Trophoblast cell (in vitro differentiated cells and primary cell): ENCODE measurements around the gene HSPA12B.
A peak's percentile ranks its signal among the peaks of the same experiment; 100 is the strongest.

Experiments used
- DNase-seq, 2 donors: peaks; one replicate each; pipeline ENCODE4 v3.0.0-alpha.2; 2016
- H2AFZ ChIP-seq: 2 replicates; pipeline ENCODE4 v1.6.1; 2013; ENCODE audit warnings: low read length, moderate library complexity, mild to moderate bottlenecking; ENCODE audit not compliant: insufficient read depth, poor library complexity
- H2AK5ac ChIP-seq: 2 replicates; pipeline ENCODE4 v1.6.1; 2013; ENCODE audit warnings: mild to moderate bottlenecking, low read length
- H2BK120ac ChIP-seq: 2 replicates; pipeline ENCODE4 v1.6.1; 2013; ENCODE audit warnings: low read length, mild to moderate bottlenecking, moderate library complexity; ENCODE audit not compliant: insufficient read depth, poor library complexity
- H2BK12ac ChIP-seq: 2 replicates; pipeline ENCODE4 v1.6.1; 2013; ENCODE audit warnings: mild to moderate bottlenecking, low read length, moderate library complexity
- H2BK5ac ChIP-seq: 2 replicates; pipeline ENCODE4 v1.6.1; 2013; ENCODE audit warnings: low read length, low read depth, moderate library complexity, mild to moderate bottlenecking; ENCODE audit not compliant: poor library complexity
- H3K14ac ChIP-seq: 2 replicates; pipeline ENCODE4 v1.6.1; 2013; ENCODE audit warnings: mild to moderate bottlenecking, low read length
- H3K18ac ChIP-seq: 2 replicates; pipeline ENCODE4 v1.6.1; 2013; ENCODE audit warnings: mild to moderate bottlenecking, low read length
- H3K23ac ChIP-seq: 2 replicates; pipeline ENCODE4 v1.6.1; 2013; ENCODE audit warnings: low read length
- H3K27ac ChIP-seq: 2 replicates; pipeline ENCODE4 v1.5.1; 2013; ENCODE audit warnings: low read depth, mild to moderate bottlenecking, inconsistent platforms, low read length, moderate library complexity
- H3K27me3 ChIP-seq: 2 replicates; pipeline ENCODE4 v1.6.1; 2013; ENCODE audit warnings: inconsistent platforms, mild to moderate bottlenecking, low read length, moderate library complexity; ENCODE audit not compliant: insufficient read depth
- H3K36me3 ChIP-seq, 2 experiments: 1 replicate in 1 of 2; 2 replicates in 1 of 2; pipeline ENCODE4 v1.6.1; 2013; ENCODE audit warnings: low read length in 2 of 2, mild to moderate bottlenecking in 2 of 2, moderate library complexity in 1 of 2; ENCODE audit not compliant: insufficient read depth in 2 of 2, control insufficient read depth in 1 of 2
- H3K4ac ChIP-seq: 2 replicates; pipeline ENCODE4 v1.6.1; 2013; ENCODE audit warnings: low read depth, mild to moderate bottlenecking, low read length, moderate library complexity
- H3K4me1 ChIP-seq, 2 experiments: 1 replicate in 1 of 2; 2 replicates in 1 of 2; pipeline ENCODE4 v1.6.1; 2013; ENCODE audit warnings: low read length in 2 of 2, mild to moderate bottlenecking in 2 of 2, moderate library complexity in 1 of 2; ENCODE audit not compliant: insufficient read depth in 2 of 2, control insufficient read depth in 1 of 2
- H3K4me2 ChIP-seq: 2 replicates; pipeline ENCODE4 v1.6.1; 2013; ENCODE audit warnings: inconsistent platforms, mild to moderate bottlenecking, low read length, moderate library complexity
- H3K4me3 ChIP-seq: 2 replicates; pipeline ENCODE4 v1.5.1; 2013; ENCODE audit warnings: mild to moderate bottlenecking, low read depth, low read length, inconsistent platforms
- H3K79me1 ChIP-seq: one replicate; pipeline ENCODE4 v1.6.1; 2013; ENCODE audit warnings: low read length
- H3K79me2 ChIP-seq: 2 replicates; pipeline ENCODE4 v1.6.1; 2013; ENCODE audit warnings: low read length, mild to moderate bottlenecking; ENCODE audit not compliant: control insufficient read depth, insufficient read depth, poor library complexity
- H3K9ac ChIP-seq: 2 replicates; pipeline ENCODE4 v1.6.1; 2013; ENCODE audit warnings: mild to moderate bottlenecking, low read length
- H3K9me3 ChIP-seq: 2 replicates; pipeline ENCODE4 v1.6.1; 2013; ENCODE audit warnings: low read depth, mild to moderate bottlenecking, control low read depth, inconsistent platforms, low read length; ENCODE audit not compliant: insufficient read depth
- H4K12ac ChIP-seq: 2 replicates; pipeline ENCODE4 v1.6.1; 2013; ENCODE audit warnings: low read depth, mild to moderate bottlenecking, low read length, moderate library complexity
- H4K8ac ChIP-seq: 2 replicates; pipeline ENCODE4 v1.6.1; 2013; ENCODE audit warnings: low read depth, mild to moderate bottlenecking, low read length, moderate library complexity
- H4K91ac ChIP-seq: one replicate; pipeline ENCODE4 v1.6.1; 2013; ENCODE audit warnings: low read depth, mild to moderate bottlenecking, low read length, moderate library complexity
- WGBS: extraction: QIAGEN DNeasy Blood & Tissue Kit; methylation state at CpG from one replicate; pipeline ENCODE4 v1.1.7; 2013; ENCODE audit warnings: missing lambda C conversion rate; ENCODE audit not compliant: insufficient read length, insufficient coverage; ENCODE audit errors: extremely low coverage; 5-methylcytosine and 5-hydroxymethylcytosine counted together

Gene HSPA12B

DNA sequence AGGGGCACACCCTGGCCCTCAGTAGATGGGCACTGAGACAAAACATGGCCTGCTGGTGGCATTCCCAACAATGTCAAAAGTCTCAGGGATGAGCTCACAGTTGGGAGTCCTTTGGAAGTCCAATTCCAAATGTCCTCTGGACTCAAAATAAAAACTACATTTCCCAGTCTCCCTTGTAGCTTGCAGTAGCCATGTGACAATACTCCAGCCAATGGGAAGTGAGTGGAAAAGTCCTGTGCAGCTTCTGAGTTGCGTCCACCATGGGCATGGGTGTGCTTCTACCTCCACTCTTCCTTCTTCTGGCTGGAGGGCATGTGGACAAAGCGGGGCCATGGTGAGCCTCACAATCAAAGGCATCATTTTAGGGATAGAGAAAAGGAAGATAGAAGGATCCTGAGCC, 44.8 kb upstream of the HSPA12B start:
- H3K4me2 ChIP-seq, result no peak overlapping the region
- no peak overlapping the region for H3K23ac ChIP-seq
- no peak overlapping the region for H2AFZ ChIP-seq
- no peaks in the 10 kb centered on the region for H3K27me3 ChIP-seq
- H4K91ac ChIP-seq, result no peak overlapping the region
- H3K4me3 ChIP-seq, result no peak overlapping the region
- no peak overlapping the region for H2BK120ac ChIP-seq
- H4K12ac ChIP-seq, result no peak overlapping the region
- H3K36me3 ChIP-seq, result no peaks in the 10 kb centered on the region
- H3K18ac ChIP-seq, result no peak overlapping the region
- WGBS, result no CpG with 5 or more reads among the region's 2 CpGs
- H3K4me1 ChIP-seq, result no peaks in the 10 kb centered on the region
- no peak overlapping the region for H3K27ac ChIP-seq
- H3K4ac ChIP-seq, result no peak overlapping the region
- no peak overlapping the region for H3K14ac ChIP-seq
- no peak overlapping the region for H3K9ac ChIP-seq
- DNase-seq, result peak in 1 of 2 donors; percentile 44
- no peak overlapping the region for H4K8ac ChIP-seq
- H2BK5ac ChIP-seq, result no peak overlapping the region
- H2AK5ac ChIP-seq, result no peak overlapping the region
- H2BK12ac ChIP-seq, result no peak overlapping the region
- H3K79me2 ChIP-seq, result no peaks in the 10 kb centered on the region
- no peaks in the 10 kb centered on the region for H3K9me3 ChIP-seq
- H3K79me1 ChIP-seq, result no peaks in the 10 kb centered on the region

DNA sequence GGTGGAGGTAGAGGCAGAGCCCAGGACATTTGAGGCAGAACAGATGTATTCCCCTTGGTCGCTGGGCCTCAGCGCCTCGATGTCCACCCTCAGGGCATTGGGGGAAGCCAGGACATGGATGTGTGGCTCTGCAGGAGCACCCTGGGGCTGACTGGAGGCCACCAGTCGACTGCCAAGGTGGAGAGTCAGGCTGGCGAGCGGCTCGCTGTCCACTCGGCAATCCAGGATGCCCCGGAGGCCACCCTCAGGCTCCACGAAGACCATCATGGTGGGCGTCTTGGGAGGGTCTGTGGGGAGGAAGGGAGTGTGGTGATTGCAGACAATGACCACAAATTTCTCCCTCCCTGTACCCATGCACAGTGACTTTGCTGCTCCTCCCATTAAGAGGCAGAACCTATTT, 42.5 kb upstream of the HSPA12B start:
- Histone ChIP-seq H2BK12ac (no peak overlapping the region), H3K4me3 (peak overlapping the region; percentile 42), H3K14ac (no peak overlapping the region), H4K8ac (no peak overlapping the region), H4K12ac (no peak overlapping the region), H3K4ac (no peak overlapping the region), H3K79me1 (no peaks in the 10 kb centered on the region), H2BK5ac (no peak overlapping the region), H3K18ac (no peak overlapping the region), H3K36me3 (no peaks in the 10 kb centered on the region), H2AFZ (no peak overlapping the region), H3K79me2 (no peaks in the 10 kb centered on the region), H2BK120ac (no peak overlapping the region), H3K27me3 (no peaks in the 10 kb centered on the region), H3K9ac (no peak overlapping the region), H3K4me2 (no peak overlapping the region), H3K4me1 (no peaks in the 10 kb centered on the region), H2AK5ac (no peak overlapping the region), H3K27ac (no peak overlapping the region), H3K9me3 (no peaks in the 10 kb centered on the region), H3K23ac (no peak overlapping the region), H4K91ac (no peak overlapping the region)
- no CpG with 5 or more reads among the region's 11 CpGs for WGBS
- no peak for DNase-seq

GRCh38 chr20:3690413-3690812, 42.1 kb upstream of the HSPA12B start:
- H3K23ac ChIP-seq, result no peak overlapping the region
- no peak overlapping the region for H3K27ac ChIP-seq
- H3K9ac ChIP-seq, result no peak overlapping the region
- no peaks in the 10 kb centered on the region for H3K27me3 ChIP-seq
- no peaks in the 10 kb centered on the region for H3K4me1 ChIP-seq
- H3K4ac ChIP-seq, result no peak overlapping the region
- H3K18ac ChIP-seq, result no peak overlapping the region
- H2BK12ac ChIP-seq, result no peak overlapping the region
- no peak overlapping the region for H2BK5ac ChIP-seq
- H3K14ac ChIP-seq, result no peak overlapping the region
- no peak overlapping the region for H4K12ac ChIP-seq
- no peaks in the 10 kb centered on the region for H3K9me3 ChIP-seq
- no peak overlapping the region for H2BK120ac ChIP-seq
- H3K36me3 ChIP-seq, result no peaks in the 10 kb centered on the region
- H3K4me3 ChIP-seq, result peak overlapping the region; percentile 18
- H3K79me1 ChIP-seq, result no peaks in the 10 kb centered on the region
- no peak overlapping the region for H4K91ac ChIP-seq
- no peak overlapping the region for H2AFZ ChIP-seq
- DNase-seq, result no peak
- WGBS, result no CpG with 5 or more reads among the region's 3 CpGs
- H4K8ac ChIP-seq, result no peak overlapping the region
- no peak overlapping the region for H3K4me2 ChIP-seq
- H2AK5ac ChIP-seq, result no peak overlapping the region
- H3K79me2 ChIP-seq, result no peaks in the 10 kb centered on the region

- Histone ChIP-seq H2AK5ac (no peak overlapping the region), H4K8ac (no peak overlapping the region), H3K9me3 (no peaks in the 10 kb centered on the region), H2BK5ac (no peak overlapping the region), H2BK12ac (no peak overlapping the region), H3K4me3 (no peak overlapping the region), H3K79me1 (no peaks in the 10 kb centered on the region), H3K4ac (no peak overlapping the region), H3K23ac (no peak overlapping the region), H3K4me2 (no peak overlapping the region), H4K91ac (no peak overlapping the region), H4K12ac (no peak overlapping the region), H3K4me1 (no peaks in the 10 kb centered on the region), H3K9ac (no peak overlapping the region), H3K36me3 (no peaks in the 10 kb centered on the region), H2BK120ac (no peak overlapping the region), H3K14ac (no peak overlapping the region), H2AFZ (no peak overlapping the region), H3K79me2 (no peaks in the 10 kb centered on the region), H3K27me3 (no peaks in the 10 kb centered on the region), H3K27ac (no peak overlapping the region), H3K18ac (no peak overlapping the region)
- no peak for DNase-seq
- WGBS, result no CpG with 5 or more reads among the region's 16 CpGs
These were observed 41.2 kb upstream of the HSPA12B start for GRCh38 chr20:3691306-3691705.
